T-helper 9 cell (primary cell): Measurements from ENCODE around the gene HEATR5B.
A peak's percentile ranks its signal among the peaks of the same experiment; 100 is the strongest.

Source experiments
- DNase-seq: peaks from one replicate; pipeline ENCODE4 v3.0.0-alpha.2; 2020
- total RNA-seq, 2 donors: gene quantifications; one replicate each; lab custom pipeline; 2026; lab: John Stamatoyannopoulos, UW

HEATR5B gene
- total RNA-seq, result 98.0 to 146 reads per million in 2 donors

DNA sequence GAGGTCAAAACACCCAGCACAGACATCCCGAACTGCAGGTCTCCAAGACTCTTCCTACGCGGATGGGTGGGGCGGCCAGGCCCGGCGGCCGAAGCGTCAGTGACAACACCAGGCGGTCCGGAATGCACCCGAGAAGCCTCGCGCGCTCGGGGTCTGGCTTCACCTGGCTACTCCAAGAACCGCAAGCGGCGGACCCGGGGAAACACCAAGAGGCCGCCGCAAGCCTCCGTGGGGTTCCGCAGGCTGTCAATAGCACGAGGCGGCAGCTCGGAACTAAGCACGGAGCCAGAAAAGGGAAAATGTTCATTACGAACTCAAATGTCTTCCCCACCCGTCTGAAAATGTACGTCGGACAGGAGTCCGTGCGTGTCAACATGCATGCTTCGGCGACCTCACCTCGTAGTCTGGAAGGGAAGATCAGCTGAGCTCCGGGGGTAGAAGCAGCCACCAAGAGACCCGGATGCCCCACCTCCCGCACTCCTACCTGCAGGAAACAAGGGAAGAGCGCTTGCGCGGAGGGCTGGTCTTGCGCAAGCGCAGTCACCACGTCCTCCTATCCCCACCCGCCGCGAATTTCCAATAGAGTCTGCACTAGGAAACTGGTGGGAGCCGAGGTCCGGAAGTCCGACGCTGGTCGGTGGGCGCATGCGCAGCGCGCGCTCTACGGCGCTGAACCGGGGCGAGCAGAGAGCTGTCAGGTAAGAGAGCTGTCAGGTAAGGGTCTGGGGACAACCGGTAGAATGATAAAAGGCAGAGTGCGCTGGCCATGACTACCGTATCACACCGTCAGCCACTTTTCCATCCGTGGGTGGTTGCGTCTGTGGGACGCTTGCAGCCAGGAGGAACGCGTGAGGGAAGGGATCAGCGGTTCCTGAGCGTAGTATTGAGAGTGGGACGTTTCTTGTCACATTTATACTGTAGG, at the start of gene HEATR5B, which contains the start of gene GPATCH11:
HEATR5B (minus strand) TSS at position 500 of the 922 bp plus-strand sequence. CDS start 958 bp downstream, outside the sequence.
GPATCH11 (plus strand) TSS at position 646 of the 922 bp plus-strand sequence. CDS start 3,864 bp downstream, outside the sequence.
- DNase-seq, result peak; percentile 84

DNA sequence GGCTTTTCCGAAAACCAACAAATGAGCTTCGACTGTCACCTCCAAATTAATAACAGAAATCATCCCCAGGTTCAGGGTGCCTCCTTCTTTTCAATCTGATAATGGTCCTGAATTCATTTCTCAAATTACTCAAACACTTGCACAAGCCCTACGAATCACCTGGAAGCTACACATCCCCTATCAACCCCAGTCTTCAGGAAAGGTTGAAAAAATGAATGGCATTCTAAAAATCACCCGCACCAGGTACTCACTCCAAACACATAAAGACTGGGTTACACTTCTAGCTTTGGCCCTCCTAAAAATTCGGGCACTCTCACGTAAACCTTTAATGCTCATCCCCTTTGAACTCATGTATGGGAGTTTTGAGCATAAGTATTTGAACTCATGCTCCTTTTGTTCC, 48.7 kb upstream of the HEATR5B start:
- no peak for DNase-seq

DNA sequence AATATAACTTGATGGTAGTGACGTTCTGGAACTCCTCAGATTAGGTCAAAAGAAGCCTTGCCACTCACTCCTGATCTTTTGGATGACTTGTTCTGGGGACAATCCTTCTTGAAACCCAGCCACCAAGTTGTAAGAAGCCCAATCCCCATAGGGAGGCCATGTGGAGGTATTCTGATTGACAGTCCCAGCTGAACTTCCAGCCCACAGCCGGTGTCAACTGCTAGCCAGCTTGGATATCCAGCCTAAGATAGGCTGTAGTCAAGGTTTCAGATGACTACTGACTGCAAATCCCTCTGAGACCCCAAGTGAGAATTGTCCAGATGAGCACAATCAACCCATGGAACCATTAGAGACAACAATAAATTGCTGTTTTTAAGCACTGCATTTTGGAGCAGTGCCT, 41.2 kb upstream of the HEATR5B start:
- DNase-seq, result no peak

DNA sequence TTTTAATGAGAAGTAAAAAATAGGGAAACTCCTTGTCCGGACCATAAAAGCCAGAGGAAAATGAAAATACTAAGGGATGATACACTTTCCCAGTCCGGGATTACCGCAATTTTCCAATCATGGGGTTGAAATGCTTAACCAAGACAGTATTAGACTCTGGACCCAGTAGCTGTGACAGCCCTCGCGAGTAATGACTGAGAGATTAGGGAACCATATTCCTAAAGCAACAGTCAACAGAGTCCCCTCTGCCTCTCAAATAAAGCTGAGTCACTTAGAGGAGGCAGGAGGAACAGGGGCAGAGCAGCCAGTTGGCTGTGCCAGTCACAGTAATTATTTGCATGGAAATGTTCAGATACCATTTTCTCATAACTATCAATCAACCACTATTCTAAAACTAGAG, 35.0 kb upstream of the HEATR5B start:
- no peak for DNase-seq

DNA sequence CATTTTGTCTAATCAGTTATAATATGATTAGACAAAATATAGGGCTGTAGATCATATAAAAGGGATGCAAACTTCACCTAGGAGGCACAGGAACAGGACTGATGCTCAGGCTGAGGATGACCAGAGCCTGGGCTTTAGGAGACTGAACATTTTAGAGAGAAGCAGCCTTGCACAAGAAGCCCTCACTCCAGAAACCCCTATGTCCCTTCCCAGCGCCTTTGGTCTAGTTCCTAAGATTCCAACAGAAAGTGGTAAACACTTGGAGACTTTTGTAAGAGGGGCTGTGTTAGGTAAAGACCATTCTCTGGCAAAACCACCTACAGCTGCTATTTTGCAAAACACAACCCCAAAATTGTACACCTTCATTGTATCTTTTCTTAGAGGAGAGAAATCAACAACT, 33.4 kb upstream of the HEATR5B start:
- DNase-seq, result no peak

DNA sequence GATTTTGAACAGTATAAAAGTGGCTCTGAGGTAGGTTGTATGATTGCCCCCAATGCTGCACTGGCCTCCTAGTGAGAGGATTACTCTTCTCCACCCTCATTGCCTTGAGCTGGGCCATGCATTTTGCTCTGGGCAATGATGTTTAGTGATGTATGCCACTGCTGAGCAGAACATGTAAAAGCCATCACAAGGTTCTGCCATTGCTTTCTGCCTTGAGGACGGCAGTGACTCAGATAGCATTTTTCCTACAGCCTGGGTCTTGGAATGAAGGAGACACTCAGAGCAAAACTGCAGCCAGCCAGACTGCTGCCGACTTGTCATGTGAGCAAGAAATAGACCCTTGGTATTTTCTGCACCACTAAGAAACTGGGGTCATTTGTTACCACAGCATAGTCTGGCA, 27.8 kb upstream of the HEATR5B start:
- no peak for DNase-seq

DNA sequence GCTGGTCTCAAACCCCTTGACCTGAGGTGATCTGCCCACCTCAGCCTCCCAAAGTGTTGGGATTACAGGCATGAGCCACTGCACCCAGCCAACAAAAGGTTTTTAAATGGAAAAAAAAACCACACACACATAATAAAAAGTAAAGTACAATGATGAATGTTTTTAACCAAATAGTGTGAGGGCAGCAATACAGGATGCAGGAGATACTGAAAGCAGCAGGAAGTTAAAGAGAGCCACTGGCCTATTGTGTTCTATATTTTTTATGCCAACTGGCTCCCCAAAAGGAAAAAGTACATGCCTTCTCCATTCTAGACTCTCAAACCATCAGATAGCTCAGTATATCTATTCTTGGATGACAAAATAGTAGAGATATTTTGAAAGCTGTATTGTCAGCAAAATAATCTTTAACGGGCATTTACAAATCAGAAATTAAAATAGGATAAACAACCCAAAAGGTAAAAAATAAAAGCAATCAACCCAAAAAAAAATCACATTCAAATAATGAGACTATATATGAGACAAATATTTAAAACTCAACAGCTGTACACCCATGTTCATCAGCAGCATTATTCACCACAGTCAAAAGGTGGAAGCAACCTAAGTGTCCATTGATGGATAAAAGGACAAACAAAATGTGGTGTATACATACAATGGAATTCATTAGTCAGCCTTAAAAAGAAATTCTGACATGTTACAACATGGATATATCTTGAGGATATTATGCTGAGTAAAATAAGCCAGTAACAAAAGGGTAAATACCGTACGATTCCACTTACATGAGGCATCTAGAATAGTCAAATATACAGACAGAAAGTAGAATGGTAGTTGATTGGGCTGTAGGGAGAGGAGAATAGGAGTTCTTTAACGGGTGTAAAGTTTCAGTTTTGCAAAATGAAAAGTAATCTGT, 26.4 kb upstream of the HEATR5B start:
- DNase-seq, result no peak

DNA sequence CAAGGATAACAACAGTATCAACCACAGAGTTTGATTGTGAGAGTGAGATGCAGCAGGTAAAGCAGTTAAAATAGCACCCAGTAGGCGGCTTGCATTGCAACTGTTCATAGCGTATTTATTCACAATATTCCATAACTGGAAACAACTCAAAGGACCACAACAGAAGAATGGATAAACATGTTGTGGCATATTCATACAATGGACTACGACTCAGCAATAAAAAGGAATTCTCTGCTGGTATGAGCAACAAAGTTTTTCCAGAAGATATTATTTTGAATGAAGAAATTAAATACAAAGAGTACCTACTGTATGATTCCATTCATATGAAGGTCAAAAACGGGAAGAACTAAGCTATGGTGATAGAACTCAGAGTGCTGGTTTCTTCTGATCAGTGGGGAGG, 25.4 kb upstream of the HEATR5B start:
- DNase-seq, result no peak

DNA sequence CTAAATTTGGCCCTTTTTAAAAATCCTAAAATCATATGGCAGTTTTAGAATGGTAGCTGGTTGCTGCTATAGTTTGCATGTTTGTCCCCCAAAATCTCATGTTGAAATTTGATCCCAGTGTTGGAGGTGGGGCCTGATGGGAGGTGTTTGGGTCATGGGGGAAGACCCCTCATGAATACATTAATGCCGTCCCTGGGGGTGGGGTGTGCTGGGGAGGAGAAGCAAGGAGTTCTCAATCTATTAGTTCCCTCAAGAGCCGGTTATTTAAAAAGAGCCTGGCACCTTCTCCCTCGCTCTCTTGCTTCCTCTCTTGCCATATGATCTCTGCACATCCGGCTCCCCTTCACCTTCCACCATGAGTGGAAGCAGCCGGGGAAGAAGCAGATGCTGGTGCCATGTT, 21.0 kb upstream of the HEATR5B start:
- DNase-seq, result no peak

DNA sequence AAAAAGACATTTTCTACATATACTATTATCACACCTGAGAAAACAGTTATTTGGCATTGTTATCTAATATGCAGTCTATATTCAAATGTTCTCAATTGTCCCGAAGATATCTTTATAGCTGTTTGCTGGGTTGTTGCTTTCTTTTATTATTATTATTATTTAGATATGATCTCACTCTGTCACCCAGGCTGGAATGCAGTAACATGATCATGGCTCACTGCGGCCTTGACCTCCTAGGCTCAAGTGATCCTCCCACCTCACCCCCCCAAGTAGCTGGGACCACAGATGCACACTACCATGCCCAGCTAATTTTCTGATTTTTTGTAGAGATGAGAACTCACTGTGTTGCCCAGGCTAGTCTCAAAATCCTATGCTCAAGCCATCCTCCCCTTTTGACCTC, 20.0 kb upstream of the HEATR5B start:
- no peak for DNase-seq

DNA sequence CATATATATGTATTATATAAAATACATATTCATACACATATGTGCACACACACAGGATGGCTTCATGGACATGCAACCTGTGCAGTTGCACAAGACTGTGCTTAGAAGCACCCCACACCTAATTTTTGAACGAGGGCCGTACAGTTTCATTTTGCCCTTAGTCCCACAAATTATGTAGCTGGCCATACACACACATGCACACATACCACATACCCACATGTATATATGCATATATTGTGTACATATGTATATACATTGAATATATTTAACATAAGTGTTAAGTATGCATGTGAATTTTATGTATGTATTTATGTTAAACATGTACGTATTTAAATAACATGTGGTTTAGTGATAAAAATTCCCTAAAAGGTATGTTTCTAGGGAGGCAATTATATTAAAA, 18.4 kb upstream of the HEATR5B start:
- DNase-seq, result no peak

DNA sequence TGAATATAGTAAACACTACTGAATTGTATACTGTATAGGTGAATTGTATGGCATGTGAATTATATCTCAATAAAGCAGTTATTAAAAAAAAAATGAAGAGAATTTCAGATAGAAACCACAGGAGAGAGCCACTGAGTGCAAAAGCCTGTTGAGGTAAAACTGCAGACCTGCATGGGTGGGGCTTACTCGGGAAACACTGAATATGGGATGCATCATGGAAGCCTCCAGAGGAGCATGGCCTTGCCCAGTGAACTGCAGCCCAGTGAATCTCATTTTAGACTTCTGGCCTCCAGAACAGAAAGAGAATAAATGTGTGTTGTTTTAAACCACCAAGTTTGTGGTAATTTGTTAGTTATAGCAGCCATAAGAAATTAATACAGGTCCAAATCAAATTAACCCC, 15.9 kb upstream of the HEATR5B start:
- DNase-seq, result no peak

DNA sequence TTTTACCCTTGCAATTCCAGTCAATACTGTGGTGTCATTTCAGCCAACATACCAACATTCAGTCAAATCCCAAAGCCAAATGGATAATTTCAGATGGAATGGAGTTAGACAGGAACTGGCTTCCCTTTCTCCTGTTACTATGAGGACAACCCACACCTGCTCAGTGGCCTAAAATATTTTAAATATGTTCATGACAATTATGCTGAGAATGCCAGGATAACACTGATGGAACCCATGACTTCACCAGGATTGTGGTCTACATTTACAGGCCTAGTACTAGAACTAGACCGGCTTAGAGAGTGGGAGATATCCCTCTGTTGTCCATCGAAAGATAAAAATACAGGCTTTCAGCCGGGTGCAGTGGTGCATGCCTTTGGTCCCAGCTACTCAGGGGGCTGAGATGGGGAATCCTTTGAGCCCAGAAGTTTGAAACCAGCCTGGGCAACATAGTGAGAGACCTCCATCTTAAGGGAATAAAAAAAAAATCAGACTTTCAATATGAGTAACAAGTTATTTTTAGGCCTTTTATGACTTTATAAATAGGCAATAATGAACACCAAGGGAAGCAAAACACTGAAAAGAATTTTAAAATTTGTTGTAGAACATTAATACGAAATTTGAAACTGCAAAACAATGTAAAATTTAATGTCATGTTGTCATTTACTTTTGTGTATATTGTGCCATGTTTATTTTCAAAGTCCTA, 14.4 kb upstream of the HEATR5B start:
- no peak for DNase-seq

DNA sequence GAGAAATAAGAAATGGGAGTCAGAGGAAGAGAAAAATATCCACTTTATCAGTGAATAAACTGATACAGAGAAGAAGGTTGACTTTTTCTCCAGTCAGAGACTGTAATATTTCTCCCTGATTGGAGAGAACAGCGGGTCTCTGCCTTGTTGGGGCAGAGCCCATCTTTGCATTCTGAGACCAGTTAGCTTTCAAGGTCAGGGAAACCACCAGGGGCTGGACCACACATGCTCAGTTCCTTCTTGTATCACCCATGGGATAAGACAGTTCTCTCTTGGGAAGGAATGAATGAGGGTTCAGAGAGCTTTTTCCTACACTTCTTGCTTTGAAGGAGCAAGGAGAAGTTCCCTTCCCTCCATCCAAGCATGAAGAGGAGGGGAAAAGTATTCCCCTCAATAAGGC, 12.4 kb upstream of the HEATR5B start:
- no peak for DNase-seq

DNA sequence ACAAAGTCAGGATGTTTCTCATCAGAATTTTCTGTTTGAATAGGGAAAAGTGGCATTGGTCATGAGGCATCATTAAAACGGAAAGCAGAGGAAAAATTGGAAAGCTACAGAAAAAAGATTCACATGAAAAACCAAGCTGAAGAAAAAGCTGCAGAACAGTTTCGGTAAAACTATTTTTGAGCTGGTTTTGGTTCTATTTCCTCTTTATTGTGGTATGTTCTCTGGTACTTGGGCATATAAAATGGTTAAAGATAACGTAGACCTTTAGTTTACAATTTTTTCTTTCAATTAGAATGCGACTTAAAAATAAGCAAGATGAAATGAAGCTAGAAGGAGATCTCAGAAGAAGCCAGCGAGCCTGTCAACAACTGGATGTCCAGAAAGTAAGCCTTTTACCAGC, 7.7 kb upstream of the HEATR5B start:
- DNase-seq, result no peak

DNA sequence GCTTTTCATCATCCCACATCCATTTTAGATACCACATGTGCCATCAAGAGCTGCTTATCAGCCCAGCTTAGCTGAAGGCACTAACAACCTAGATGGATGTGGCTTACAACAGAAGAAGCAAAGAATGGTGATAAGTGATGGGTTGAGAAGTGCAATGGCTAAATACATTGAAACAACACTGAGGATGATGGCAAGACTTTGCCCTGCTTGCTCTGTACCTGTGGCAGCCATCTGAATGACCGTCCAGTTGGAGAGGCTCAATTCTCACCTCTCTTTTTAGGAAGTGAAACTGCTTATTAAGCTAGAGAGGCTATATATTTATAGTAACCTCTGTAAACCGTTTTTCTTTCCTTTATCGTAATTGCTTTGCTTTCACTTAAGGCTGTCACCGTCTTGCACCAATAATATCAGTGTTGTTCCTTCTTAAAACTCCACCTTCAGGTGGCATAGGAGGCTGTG, 5.9 kb upstream of the HEATR5B start:
- DNase-seq, result no peak

DNA sequence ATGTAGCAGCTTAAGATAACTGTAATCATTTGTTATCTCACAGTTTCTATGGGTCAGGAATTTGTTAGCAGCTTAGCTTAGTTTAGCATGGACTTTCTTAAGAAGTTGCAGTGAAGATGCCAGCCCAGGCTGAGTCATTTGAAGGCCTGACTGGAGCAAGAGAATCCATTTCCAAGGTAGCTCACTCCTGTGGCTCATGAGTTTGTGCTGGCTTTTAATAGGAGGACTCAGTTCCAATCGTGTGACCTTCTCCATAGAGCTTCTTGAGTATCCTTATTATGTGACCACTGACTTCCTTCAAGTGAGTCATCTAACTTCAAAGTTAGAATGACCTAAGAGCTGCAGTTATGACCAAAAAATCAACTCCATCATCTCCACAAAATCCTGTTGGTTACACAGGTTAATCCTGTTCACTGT, 1.6 kb upstream of the HEATR5B start:
- no peak for DNase-seq

DNA sequence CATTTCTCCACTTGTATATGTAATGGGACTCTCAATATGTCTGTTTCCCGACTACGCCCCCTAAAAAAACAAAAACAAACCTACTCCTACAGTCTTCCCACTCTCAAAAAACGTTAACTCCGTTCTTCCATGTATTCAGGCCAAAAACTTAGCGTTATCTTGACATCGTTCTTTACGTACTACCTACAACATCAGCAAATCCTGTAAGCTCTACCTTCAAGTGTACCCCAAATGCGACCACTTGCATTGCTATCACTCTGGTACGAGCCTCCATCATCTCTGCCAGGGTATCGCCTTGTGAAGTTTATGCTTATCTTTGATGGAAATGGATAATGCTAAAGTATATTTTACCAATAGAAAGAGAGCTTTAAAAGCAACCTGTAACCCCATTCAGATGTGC, 625 bp upstream of the HEATR5B start:
- no peak for DNase-seq

DNA sequence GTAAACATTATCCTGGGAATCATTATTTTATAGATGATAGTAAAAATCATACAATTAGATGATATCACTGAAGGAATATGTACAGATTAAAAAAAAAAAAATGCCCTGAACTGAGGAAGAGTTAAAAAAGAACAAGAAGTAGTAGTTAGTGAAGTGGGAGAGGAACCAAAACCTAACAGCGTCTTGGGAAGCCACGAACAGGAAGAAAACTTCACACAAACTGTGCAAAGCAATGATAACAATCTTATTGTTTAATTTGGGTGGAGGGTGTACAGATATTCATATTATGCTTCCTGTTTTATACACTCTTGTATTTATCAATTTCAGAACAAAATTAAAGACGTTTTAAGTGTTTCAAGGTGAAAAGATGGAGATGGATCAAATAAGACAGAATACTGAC, 3.5 kb downstream of the HEATR5B start:
- no peak for DNase-seq

DNA sequence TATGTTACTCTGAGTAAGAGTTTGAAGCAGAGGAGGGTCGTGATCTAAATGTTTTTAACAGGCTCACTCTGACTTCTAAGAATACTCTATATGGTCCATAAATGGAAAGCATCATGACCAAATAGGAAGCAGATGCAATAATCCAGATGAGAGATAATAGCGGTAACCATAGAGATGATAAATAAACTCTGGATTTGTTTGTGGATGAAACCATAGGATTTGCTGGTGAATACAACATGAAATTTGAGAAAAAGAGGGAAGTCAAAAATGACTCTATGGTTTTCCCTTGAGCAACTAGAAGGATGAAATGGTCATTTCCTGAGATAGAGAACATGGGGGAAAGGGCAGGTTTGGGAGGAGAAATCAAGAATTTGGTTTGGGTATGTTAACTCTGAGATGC, 3.9 kb downstream of the HEATR5B start:
- DNase-seq, result no peak

DNA sequence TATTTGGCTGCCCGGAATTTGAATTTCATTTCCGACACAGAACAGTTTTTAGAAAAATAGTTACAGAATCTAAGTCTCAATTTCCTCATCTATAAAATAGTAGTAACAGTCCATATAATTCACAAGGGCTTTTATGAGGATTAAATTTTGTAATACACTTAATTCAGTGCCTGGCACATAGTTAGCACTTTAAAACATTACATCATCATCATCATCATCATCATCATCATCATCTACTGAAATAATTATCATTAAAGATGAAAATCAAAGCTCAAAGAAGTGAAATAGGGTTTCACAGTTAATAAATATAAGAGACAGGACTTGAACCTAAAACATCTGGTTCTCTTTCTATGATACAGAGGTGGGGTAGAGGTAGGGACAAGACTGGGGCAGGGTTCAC, 13.2 kb downstream of the HEATR5B start:
- no peak for DNase-seq

DNA sequence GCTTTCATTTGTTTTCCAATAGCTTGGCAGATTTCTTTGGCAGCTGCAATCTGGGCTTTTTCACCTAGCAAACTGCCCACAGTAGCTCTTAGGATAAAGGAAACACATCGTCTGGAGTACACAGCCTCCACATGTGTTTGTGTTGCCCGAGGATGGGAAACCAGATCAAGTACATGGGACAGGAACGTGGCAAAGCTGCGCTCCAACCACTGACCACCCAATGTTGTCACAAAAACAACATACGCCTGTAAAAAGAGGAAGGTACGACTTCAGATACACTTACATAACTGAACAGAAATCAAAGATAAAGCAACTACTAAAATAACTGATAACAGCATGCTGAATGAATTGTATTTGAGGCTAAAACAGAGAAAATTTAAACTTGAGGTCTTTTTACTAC, 15.5 kb downstream of the HEATR5B start:
- no peak for DNase-seq

DNA sequence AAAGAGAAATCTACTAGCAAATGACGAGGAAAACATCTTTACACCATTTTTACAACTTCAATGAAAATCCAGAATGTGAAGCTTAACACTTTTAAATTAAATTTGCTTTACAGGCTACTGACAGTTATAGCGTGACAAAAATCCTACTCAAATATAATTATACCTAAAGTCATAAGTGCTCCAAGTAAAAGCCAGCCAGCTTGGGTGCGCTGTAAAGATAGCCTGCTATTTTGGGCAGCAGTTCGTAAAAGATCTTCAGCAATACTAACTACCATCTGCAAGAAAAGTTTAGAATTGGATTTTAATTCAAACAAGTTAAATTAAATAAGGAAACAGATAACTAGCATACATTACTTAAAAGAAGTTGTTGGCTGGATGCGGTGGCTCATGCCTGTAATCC, 22.4 kb downstream of the HEATR5B start:
- DNase-seq, result no peak
